ENCODE results near the gene FUBP1. TPM values are rescaled to one million over a fixed set of nuclear protein-coding genes. Genes with fewer than 3 reads are reported as not detected.
A peak's percentile ranks its signal among the peaks of the same experiment; 100 is the strongest.

FUBP1 gene
- total and polyA plus RNA-seq, 2 donors from 2014 or later = 63.7 to 151 TPM

DNA sequence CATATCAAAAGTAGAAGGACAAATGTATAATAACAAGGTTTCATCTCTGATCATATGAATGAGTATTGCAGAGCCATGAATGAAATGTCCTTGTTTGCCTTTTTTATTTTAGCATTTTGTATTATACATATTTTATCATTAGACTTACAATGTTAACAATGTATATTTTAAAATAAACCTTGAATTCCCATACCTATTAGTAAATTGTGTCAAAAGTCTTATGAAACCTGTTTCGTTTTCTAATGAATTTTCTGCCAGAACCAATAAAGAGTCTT lies 26.5 kb upstream of the FUBP1 start:
- DNase-seq (no peak), FAIRE-seq (no peak)
- Histone ChIP-seq H3K4me1 (ENCODE audit: control insufficient read depth in 2 of 3, insufficient read depth in 2 of 3, low read depth in 1 of 3, low read length in 3 of 3) (peaks cover 0 to 2% (median 0%) of the 10 kb centered on the region in 3 donors), H3K36me3 (ENCODE audit: control insufficient read depth in 2 of 3, insufficient read depth in 3 of 3, low read length in 3 of 3) (no peaks in the 10 kb centered on the region), H3K4me3 (ENCODE audit: low read length in 3 of 3) (peak overlapping the region; percentile 67 to 98 (median 83)), H3K9me3 (ENCODE audit: control insufficient read depth in 2 of 3, insufficient read depth in 1 of 3, low read length in 3 of 3) (no peaks in the 10 kb centered on the region), H3K27me3 (ENCODE audit: control insufficient read depth, insufficient read depth, low read length) (no peaks in the 10 kb centered on the region), H3K9ac (ENCODE audit: low read length in 3 of 3) (peak overlapping the region; percentile 59 to 100 (median 96)), H3K27ac (ENCODE audit: low read depth in 2 of 2, low read length in 2 of 2) (peak overlapping the region; percentile 75 to 98)
- intact Hi-C loops (cut with DNase I) = no loop called here
- TF ChIP-seq, protein P1, sequence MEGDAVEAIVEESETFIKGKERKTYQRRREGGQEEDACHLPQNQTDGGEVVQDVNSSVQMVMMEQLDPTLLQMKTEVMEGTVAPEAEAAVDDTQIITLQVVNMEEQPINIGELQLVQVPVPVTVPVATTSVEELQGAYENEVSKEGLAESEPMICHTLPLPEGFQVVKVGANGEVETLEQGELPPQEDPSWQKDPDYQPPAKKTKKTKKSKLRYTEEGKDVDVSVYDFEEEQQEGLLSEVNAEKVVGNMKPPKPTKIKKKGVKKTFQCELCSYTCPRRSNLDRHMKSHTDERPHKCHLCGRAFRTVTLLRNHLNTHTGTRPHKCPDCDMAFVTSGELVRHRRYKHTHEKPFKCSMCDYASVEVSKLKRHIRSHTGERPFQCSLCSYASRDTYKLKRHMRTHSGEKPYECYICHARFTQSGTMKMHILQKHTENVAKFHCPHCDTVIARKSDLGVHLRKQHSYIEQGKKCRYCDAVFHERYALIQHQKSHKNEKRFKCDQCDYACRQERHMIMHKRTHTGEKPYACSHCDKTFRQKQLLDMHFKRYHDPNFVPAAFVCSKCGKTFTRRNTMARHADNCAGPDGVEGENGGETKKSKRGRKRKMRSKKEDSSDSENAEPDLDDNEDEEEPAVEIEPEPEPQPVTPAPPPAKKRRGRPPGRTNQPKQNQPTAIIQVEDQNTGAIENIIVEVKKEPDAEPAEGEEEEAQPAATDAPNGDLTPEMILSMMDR (IDR thresholded peaks at IDR 0.05; ENCODE audit: borderline replicate concordance, extremely low read depth, insufficient read depth) = no peak

DNA sequence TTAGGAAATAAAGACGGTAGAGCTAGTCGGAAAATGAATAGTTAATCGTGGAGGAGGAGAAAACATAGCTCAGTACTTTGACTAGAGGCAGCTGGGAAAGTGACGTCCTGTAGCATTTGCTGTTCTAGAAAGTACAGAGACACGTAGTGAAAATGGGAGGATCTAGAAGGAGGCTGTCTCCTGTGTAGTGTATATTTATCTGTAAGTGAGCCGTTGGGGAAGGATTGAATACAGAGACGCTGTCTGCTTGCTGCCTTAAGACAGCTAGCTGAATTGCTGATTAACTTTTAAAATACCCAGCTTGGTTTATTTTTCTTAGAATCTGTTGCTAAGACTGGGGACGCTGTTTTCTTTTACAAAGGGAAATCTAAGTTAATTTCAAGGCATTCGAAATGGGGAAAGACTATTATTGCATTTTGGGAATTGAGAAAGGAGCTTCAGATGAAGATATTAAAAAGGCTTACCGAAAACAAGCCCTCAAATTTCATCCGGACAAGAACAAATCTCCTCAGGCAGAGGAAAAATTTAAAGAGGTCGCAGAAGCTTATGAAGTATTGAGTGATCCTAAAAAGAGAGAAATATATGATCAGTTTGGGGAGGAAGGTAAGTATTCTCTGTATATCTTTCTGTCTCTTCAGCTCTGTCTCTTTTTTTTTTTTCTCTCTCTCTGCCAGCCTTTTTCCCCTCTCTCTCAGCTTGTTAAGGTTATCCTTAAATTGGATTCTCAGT lies 26.0 kb upstream of the FUBP1 start, which contains the start of gene DNAJB4:
TSS of gene DNAJB4 (plus strand) at position 221 of the 729 bp plus-strand sequence. CDS start at position 393, 172 bp downstream.
- TF ChIP-seq, protein P1 (IDR thresholded peaks at IDR 0.05; ENCODE audit: borderline replicate concordance, extremely low read depth, insufficient read depth) = no peak
- no peaks in the 10 kb centered on the region for H3K27me3 ChIP-seq (ENCODE audit: control insufficient read depth, insufficient read depth, low read length)
- peak within 1 kb of the TSS; percentile 75 to 98 for H3K27ac ChIP-seq (ENCODE audit: low read depth in 2 of 2, low read length in 2 of 2)
- H3K4me1 ChIP-seq (ENCODE audit: control insufficient read depth in 2 of 3, insufficient read depth in 2 of 3, low read depth in 1 of 3, low read length in 3 of 3) = no peaks in the 10 kb centered on the region
- H3K36me3 ChIP-seq (ENCODE audit: control insufficient read depth in 2 of 3, insufficient read depth in 3 of 3, low read length in 3 of 3) = no peaks in the 10 kb centered on the region
- intact Hi-C loops (cut with DNase I) = no loop called here
- H3K9me3 ChIP-seq (ENCODE audit: control insufficient read depth in 2 of 3, insufficient read depth in 1 of 3, low read length in 3 of 3) = no peaks in the 10 kb centered on the region
- H3K9ac ChIP-seq (ENCODE audit: low read length in 3 of 3) = peak within 1 kb of the TSS; percentile 59 to 100 (median 96)
- DNase-seq (peak in 4 of 5 donors; percentile 75 to 98 (median 89)), FAIRE-seq (peak; percentile 92)
- H3K4me3 ChIP-seq (ENCODE audit: low read length in 3 of 3) = peak within 1 kb of the TSS; percentile 67 to 98 (median 83)

DNA sequence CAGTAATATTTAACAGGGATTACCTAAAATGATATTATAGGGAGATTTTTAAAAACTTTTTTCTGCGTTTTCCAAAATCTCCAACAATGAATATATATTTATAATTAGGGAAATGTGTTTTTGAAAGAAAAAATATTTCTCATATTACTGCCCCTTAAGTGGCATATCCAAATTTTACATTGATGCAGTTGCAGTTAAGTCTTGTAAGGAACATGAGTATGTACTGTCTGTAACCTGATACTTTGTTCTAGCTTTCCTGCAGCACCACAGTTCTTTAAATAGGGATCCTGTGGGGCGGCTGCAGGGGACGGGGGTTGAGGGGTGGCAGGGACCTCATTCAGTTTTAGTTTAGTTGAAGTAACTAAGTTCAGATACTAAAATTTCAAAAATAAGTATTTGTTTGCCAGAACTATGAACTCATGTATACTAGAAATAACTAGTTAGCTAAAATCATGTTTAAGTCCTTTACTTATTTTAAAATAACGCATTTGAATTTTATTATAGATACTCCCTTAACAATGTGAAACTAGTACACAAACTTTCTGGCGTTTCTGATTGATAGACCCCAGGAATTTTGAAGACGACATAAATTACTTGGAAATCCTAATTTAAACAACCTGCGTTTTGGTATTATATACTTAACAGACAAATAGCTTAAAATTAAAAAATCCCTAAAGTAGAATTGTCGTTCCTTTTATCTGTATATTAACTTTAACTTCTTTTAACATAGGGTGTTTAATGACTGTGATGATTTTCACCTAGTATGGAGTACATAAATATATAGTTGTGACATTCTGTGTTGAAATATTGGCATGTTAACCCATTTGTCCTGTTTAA lies 25.2 kb upstream of the FUBP1 start:
- Histone ChIP-seq H3K9me3 (ENCODE audit: control insufficient read depth in 2 of 3, insufficient read depth in 1 of 3, low read length in 3 of 3) (no peaks in the 10 kb centered on the region), H3K27ac (ENCODE audit: low read depth in 2 of 2, low read length in 2 of 2) (peak overlapping the region; percentile 75 to 98), H3K9ac (ENCODE audit: low read length in 3 of 3) (peak overlapping the region; percentile 59 to 100 (median 96)), H3K4me3 (ENCODE audit: low read length in 3 of 3) (peak overlapping the region; percentile 67 to 98 (median 83)), H3K27me3 (ENCODE audit: control insufficient read depth, insufficient read depth, low read length) (no peaks in the 10 kb centered on the region), H3K4me1 (ENCODE audit: control insufficient read depth in 2 of 3, insufficient read depth in 2 of 3, low read depth in 1 of 3, low read length in 3 of 3) (no peaks in the 10 kb centered on the region), H3K36me3 (ENCODE audit: control insufficient read depth in 2 of 3, insufficient read depth in 3 of 3, low read length in 3 of 3) (no peaks in the 10 kb centered on the region)
- no peak for FAIRE-seq
- TF ChIP-seq, protein P1 (IDR thresholded peaks at IDR 0.05; ENCODE audit: borderline replicate concordance, extremely low read depth, insufficient read depth) = no peak
- intact Hi-C loops (cut with DNase I) = no loop called here
- peak in 4 of 5 donors; percentile 44 to 83 (median 64) for DNase-seq
